Stimulated activated CD8-positive, alpha-beta memory T cell treated with anti-CD3 and anti-CD28 coated beads, Interleukin-4, amount 100 ng/mL, for 48 hours (primary cell): Measurements from ENCODE around the gene ELFN2.

Experiments used
- DNase-seq: peaks from one replicate; pipeline ENCODE4 v3.0.0-alpha.2; 2020

Gene ELFN2

DNA sequence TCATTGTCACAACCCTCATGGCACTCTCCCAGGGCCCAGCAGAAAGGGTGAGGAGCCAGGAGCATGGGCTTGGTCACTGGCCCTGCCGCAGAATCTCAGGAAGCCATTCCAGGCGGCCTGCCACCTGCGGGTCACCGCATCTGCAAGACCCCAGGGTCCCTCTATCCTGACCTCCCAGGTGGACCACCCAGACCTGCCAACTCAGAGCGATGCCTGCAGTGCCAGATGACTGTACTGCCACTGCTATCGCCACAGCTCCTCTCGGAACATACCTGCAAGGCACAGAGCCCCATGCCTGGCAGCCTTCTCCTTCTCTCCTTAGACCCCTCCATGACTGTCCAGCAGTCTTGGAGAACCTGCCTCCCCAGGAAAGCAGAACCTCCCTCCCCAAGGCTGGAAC is 26.4 kb upstream of the ELFN2 start:
- DNase-seq: no peak

- DNase-seq: no peak
Measured at GRCh38 chr22:37451218-37451617, 23.9 kb upstream of the ELFN2 start.

DNA sequence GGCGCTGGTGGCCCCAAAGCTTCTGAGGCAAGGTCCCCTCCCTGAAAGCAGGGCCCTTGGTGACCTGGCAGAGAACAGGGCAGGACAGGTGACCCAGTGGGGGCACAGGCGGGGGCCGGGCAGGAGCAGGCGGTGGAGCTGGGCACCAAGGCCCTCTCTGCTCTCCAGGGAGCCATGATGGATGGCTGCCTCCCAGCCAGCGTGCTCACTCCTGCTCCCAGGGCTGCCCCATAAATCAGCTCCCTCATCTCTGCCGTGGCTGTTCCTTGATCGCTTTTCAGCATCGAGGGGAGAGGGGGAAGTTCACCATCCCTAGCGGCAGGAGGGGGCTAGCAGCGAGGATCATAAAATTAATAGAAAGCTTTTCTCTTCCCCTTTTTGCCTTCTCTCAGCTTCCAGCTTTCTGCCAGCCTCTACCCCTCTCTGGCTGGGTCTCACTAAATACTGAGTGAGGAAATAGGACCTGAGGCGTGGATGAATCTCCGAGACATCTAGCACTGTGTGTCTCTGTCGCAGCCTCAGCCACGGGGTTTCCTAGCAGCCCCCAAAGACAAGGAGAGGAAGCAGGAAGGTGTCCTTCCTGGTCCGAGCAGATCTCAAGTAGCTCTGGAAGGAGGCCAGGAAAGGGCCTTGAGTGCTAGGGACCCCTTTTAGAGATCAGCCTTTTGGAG is 22.2 kb upstream of the ELFN2 start:
- DNase-seq: no peak

DNA sequence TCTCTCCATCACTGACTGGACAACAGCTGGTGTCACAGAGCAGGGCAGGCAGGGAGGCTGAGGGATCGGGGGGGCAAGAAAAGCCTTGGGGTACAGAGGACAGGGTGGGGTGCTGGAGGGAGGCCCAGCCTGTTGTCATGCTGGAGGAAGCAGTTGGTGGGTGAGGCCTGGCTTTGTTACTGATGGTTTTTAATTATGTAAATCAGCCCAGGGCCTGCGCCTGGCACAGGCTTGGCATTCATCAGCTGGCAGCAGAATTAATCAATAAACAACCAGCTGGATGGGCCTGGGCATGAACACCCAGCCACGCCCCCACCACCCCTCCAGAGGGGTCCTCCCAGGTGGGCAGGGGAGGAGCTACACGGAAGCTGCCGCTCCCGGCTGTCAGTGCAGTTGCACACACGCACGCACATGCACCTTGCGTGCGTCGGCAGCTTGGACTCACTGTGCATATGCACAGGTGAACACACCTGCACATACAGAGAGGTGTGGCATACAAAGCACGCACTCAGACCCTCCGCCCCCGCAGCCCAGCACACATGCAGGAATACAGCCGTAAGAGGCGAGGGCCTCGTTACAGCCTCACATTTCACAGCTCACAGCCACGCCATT is 21.3 kb upstream of the ELFN2 start:
- DNase-seq: no peak

DNA sequence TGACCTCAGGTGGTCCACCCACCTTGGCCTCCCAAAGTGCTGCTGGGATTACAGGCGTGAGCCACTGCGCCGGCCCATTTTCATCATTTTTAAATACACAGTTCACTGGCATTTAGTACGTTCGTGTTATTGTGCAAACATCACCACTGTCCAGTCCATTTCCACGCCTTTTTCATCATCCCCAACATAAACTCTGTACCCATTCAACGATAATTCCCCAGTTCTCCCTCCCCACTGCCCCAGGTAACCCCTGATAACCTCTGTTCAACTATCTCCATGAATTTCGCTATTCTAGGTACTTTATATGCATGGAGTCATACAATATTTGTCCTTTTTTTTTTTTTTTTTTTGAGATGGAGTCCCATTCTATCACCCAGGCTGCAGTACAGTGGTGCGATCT is 18.2 kb upstream of the ELFN2 start:
- DNase-seq: no peak

DNA sequence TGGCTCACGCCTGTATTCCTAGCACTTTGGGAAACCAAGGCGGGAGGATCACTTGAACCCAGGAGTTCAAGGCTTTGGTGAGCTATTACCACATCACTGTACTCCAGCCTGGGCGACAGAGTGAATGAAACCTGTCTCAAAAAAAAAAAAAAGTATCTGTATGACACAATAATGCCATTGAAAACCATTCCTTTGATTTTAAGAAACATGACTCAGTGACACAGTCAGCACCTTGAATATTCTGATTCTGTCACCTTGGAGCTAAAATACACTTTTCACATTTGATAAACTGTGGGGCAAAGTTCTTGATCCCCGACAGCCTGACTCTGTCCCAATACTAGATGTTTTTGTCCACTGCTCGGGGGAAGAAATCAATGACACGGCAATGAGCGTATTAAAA is 16.7 kb upstream of the ELFN2 start:
- DNase-seq: no peak

DNA sequence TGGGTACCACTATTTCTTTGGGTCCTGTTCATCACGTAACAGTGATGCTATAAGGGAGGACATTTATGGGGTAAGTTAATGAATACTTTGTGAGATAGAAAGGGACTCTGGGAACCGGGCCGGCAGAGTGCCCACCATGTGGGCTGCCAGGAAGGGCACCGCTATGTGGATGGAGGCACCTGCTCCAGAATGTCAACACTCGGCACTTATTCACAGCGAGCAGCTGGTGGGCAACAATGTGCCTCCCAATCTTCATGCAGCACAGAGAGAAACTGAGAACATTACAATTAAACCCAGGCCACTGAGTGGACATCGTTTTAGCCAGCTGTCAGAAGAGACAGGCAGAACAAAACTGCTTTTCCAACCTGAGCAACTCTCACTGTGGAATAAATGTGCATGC is 15.8 kb upstream of the ELFN2 start:
- no peak for DNase-seq

GRCh38 chr22:37442537-37442936 is 15.3 kb upstream of the ELFN2 start:
- no peak for DNase-seq

DNA sequence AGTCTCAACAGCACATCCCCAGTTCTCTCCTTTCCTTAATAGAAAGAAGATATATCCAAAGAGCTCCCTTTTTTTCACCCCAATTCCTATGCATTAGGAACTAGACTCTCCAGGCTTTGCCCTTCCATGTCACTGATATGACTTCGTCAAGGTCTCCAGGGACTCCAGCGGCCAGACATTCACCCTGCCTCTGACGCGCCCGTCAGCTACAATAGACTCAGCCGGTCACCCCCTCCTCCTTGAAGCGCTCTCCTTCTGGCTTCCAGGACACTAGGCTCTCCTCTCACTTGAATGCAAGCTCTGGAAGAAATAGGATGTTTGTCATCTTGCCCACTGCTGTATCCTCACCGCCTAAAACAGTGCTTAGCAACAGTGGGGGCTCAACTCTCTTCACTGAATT is 14.9 kb upstream of the ELFN2 start:
- DNase-seq: no peak

- DNase-seq: no peak
Measured at GRCh38 chr22:37440875-37441274, 13.6 kb upstream of the ELFN2 start.

DNA sequence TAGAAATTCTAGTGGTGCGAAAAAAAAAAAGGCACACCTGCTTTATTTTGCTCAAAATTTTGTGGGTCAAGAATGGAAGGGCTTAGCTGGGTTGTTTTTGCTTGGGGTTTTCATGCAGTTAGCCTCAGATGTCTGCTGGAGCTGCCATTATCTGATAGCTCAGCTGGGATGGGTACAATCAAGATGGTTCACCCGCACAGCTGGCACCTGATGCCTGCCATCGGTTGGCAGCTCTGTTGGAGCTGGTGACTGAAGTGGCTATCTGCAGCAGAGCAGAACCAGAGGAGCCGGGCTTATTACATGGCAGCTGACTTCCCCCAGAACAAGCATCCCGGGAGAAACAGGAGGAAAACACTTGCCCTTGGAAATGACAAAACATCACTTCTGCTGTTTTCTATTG is 12.1 kb upstream of the ELFN2 start:
- no peak for DNase-seq

GRCh38 chr22:37435970-37436603 is 8.8 kb upstream of the ELFN2 start:
- DNase-seq: no peak

DNA sequence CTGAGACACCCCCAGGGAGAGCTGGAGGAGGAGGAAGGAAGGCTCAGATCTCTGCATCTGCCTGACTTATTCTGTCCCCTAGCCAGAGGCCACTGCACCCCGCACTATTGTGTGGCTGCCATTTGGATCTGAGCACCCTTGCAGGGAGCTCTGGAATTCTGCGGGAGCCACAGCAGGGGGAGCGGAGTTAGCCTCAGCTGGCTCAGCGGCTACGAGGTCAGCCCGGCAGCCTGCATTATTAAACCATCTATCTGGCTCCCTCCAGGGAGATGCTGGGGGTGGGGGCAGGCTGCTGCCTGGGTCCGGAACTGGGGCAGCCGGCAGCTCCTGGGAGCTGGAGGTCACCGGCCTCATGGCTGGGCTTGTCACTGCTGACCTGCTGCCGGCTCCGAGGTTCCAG is 6.5 kb upstream of the ELFN2 start:
- DNase-seq: no peak

- no peak for DNase-seq
Measured at GRCh38 chr22:37432708-37433054, 5.4 kb upstream of the ELFN2 start.

- DNase-seq: peak; percentile 73
Measured at GRCh38 chr22:37431801-37432707, 4.8 kb upstream of the ELFN2 start.

GRCh38 chr22:37431366-37431765 is 4.1 kb upstream of the ELFN2 start:
- DNase-seq: no peak

- no peak for DNase-seq
Measured at GRCh38 chr22:37430941-37431340, 3.7 kb upstream of the ELFN2 start.

DNA sequence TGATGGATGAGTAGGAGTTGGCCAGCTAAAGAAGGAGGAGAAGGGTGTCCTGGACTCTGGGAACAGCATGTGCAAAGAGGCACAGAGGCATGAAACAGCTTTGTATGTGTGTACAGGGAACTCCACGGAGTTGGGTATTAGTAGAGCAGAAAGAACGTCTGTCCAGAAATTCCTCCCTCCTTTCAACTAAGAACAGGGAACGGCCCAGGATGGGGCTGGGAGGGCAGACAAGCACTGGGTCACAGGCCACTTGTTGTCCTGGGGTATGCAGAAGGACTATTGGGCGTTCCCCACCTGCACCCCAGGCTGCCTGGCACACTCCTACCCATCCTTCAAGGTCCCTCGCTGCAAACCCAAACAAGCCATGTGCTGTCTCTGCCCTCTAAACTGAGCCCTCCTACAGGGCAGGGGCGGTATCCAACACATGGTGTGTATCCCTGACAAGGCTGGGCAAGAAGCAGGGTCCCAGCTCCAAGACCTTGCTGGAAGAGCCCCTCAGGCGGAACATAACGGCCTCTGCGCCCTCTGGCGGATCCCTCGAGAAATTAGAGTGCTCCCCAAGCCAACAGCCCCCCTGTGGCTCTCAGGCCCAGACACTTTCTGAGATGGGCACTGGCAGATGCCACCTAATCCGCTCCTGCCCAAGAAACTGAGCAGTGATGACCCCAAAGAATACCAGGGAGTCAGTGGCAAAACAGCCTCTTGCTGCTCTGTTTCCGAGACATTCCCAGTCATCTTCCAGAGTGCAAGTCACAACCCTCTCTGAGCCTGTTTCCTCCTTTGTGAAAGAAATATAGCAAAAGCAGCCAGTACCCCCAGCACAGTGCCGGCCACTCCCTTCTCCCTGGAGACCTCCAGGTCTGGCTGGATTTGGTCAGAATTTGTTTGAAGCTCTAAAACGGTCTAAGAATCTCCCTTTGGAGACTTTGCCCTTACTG is 1.6 kb upstream of the ELFN2 start:
- DNase-seq: peak; percentile 76

DNA sequence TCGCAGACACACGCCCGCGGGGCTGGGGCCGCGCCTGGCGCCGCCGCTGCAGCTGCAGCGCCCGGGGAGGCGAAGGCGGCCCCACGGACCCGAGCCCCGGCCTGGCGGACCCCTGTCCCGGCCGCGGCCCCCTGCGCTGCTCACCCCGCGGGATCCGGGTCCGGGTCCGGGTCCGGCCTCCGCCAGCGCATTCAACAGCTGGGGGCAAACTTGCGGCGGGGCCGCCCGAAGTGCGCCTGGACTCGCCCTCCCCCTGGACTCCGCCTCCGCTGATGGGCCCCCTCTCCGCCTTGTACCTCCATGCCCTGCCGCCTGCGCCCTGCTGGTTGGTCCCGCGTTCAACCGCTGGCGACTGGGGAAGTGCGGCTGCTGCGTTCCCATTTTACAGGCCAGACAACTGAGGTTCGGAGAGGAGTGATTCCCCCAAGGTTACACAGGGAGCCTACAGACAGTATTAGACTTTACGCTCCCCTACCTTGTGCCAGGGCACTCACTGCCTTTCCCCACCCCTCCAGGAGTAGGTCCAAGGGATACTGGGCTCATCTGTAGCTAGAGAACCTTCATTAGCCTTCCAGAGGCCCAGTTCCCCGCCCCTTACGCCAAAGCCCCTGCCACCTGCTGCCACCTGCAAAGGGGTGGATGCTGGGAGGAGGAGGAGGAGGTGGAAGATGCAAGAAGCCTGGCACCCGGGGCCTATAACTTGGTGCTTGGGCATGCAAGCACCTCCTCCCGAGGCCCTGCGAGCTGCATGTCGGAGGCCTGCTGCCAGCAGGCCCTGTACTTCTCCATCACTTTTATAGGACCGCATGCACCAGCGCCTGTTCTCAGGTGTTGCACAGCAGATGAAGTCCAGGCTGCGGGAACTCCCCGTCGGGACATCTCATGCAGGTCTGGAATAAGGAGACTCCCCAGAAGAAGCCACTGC is 694 bp upstream of the ELFN2 start:
- no peak for DNase-seq

- DNase-seq: no peak
Measured at GRCh38 chr22:37426706-37427134, 559 bp downstream of the ELFN2 start.
